GM23338 (cell line): ENCODE measurements around the gene ENTPD3.

Source experiments
- CREB1 ChIP-seq: fragments of 250-450 bp; sonication (Bioruptor Pico); IDR thresholded peaks from 2 replicates; pipeline ENCODE4 v1.5.0; 2020; ENCODE audit warnings: low read depth, mild to moderate bottlenecking, moderate library complexity
- EZH2 ChIP-seq: fragments of 200-600 bp; sonication (generic); IDR thresholded peaks from one replicate; pipeline ENCODE4 v1.8.0; 2017; ENCODE audit warnings: antibody characterized with exemption, mild to moderate bottlenecking, low read depth; ENCODE audit not compliant: unreplicated experiment
- EZH2phosphoT487 ChIP-seq: fragments of 200-600 bp; sonication (generic); IDR thresholded peaks from one replicate; pipeline ENCODE4 v1.8.1; 2018; ENCODE audit warnings: antibody characterized with exemption; ENCODE audit not compliant: unreplicated experiment
- JUNB ChIP-seq: IDR thresholded peaks from one replicate; pipeline ENCODE4 v1.6.1; 2016; ENCODE audit warnings: antibody characterized with exemption; ENCODE audit not compliant: unreplicated experiment
- NANOG ChIP-seq: IDR thresholded peaks from 2 replicates; pipeline ENCODE4 v1.6.1; 2016; ENCODE audit warnings: antibody characterized with exemption, borderline replicate concordance
- POLR2AphosphoS5 ChIP-seq: IDR thresholded peaks from 2 replicates; pipeline ENCODE4 v1.6.1; 2016; ENCODE audit warnings: antibody characterized with exemption, low read depth
- STAT1 ChIP-seq: IDR thresholded peaks from one replicate; pipeline ENCODE4 v1.6.1; 2016; ENCODE audit warnings: antibody characterized with exemption; ENCODE audit not compliant: unreplicated experiment
- ZNF114 ChIP-seq: fragments of 250-450 bp; sonication (Bioruptor Pico); IDR thresholded peaks from 2 replicates; pipeline ENCODE4 v1.5.0; 2020; ENCODE audit warnings: mild to moderate bottlenecking, moderate library complexity
- ZNF331 ChIP-seq: fragments of 250-450 bp; sonication (Bioruptor Pico); IDR thresholded peaks from 2 replicates; pipeline ENCODE4 v1.5.0; 2020; ENCODE audit warnings: low read depth, mild to moderate bottlenecking, moderate library complexity
- TF ChIP-seq, protein P1 (sequence below), 2 experiments: fragments of 200-600 bp in 1 of 2; sonication (generic) in 1 of 2; conservative IDR thresholded peaks; 2 replicates each; pipeline versions ENCODE4 v1.5.1 to v1.6.1; 2016 to 2017; ENCODE audit warnings: antibody characterized with exemption in 2 of 2, low read depth in 2 of 2, mild to moderate bottlenecking in 2 of 2, moderate library complexity in 1 of 2
- TF ChIP-seq, protein P2 (sequence below): IDR thresholded peaks from one replicate; pipeline ENCODE4 v1.6.1; 2018; ENCODE audit warnings: antibody characterized with exemption; ENCODE audit not compliant: unreplicated experiment
- TF ChIP-seq, protein P3 (sequence below): IDR thresholded peaks from 2 replicates; pipeline ENCODE4 v1.6.1; 2016; ENCODE audit warnings: antibody characterized with exemption
- TF ChIP-seq, protein P4 (sequence below): fragments of 250-450 bp; sonication (Bioruptor Pico); IDR thresholded peaks from 2 replicates; pipeline ENCODE4 v1.5.0; 2020; ENCODE audit warnings: mild to moderate bottlenecking, moderate library complexity

DNA sequence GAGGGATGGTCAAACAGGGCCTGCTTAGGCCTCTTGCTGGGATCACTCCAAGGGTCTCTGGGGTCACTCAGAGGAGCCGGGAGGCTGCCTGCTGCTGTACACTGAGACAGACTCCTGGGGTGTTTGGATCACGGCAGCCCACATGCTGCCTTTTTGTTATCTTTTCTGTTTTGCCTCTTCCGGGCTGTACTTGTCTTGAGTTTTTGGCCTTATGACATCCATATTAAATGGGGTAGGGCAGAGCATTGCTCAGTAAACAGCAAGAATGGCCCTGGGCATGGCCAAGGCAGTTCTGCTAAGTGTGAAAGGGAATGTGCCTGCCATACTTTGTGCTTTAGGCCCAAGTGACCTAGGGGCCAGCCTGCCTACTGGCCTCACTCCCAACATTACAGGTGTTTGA, 771 bp upstream of the ENTPD3 start:
- TF ChIP-seq, protein P1, sequence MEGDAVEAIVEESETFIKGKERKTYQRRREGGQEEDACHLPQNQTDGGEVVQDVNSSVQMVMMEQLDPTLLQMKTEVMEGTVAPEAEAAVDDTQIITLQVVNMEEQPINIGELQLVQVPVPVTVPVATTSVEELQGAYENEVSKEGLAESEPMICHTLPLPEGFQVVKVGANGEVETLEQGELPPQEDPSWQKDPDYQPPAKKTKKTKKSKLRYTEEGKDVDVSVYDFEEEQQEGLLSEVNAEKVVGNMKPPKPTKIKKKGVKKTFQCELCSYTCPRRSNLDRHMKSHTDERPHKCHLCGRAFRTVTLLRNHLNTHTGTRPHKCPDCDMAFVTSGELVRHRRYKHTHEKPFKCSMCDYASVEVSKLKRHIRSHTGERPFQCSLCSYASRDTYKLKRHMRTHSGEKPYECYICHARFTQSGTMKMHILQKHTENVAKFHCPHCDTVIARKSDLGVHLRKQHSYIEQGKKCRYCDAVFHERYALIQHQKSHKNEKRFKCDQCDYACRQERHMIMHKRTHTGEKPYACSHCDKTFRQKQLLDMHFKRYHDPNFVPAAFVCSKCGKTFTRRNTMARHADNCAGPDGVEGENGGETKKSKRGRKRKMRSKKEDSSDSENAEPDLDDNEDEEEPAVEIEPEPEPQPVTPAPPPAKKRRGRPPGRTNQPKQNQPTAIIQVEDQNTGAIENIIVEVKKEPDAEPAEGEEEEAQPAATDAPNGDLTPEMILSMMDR (conservative IDR thresholded peaks at IDR 0.05; ENCODE audit: low read depth in 2 of 2), result no peak
- TF ChIP-seq EZH2 (no peak), NANOG (no peak), EZH2phosphoT487 (no peak), ZNF114 (no peak), STAT1 (no peak), CREB1 (no peak), POLR2AphosphoS5 (no peak), ZNF331 (no peak), JUNB (no peak)
- TF ChIP-seq, protein P2, sequence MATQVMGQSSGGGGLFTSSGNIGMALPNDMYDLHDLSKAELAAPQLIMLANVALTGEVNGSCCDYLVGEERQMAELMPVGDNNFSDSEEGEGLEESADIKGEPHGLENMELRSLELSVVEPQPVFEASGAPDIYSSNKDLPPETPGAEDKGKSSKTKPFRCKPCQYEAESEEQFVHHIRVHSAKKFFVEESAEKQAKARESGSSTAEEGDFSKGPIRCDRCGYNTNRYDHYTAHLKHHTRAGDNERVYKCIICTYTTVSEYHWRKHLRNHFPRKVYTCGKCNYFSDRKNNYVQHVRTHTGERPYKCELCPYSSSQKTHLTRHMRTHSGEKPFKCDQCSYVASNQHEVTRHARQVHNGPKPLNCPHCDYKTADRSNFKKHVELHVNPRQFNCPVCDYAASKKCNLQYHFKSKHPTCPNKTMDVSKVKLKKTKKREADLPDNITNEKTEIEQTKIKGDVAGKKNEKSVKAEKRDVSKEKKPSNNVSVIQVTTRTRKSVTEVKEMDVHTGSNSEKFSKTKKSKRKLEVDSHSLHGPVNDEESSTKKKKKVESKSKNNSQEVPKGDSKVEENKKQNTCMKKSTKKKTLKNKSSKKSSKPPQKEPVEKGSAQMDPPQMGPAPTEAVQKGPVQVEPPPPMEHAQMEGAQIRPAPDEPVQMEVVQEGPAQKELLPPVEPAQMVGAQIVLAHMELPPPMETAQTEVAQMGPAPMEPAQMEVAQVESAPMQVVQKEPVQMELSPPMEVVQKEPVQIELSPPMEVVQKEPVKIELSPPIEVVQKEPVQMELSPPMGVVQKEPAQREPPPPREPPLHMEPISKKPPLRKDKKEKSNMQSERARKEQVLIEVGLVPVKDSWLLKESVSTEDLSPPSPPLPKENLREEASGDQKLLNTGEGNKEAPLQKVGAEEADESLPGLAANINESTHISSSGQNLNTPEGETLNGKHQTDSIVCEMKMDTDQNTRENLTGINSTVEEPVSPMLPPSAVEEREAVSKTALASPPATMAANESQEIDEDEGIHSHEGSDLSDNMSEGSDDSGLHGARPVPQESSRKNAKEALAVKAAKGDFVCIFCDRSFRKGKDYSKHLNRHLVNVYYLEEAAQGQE, result no peak
- TF ChIP-seq, protein P3, sequence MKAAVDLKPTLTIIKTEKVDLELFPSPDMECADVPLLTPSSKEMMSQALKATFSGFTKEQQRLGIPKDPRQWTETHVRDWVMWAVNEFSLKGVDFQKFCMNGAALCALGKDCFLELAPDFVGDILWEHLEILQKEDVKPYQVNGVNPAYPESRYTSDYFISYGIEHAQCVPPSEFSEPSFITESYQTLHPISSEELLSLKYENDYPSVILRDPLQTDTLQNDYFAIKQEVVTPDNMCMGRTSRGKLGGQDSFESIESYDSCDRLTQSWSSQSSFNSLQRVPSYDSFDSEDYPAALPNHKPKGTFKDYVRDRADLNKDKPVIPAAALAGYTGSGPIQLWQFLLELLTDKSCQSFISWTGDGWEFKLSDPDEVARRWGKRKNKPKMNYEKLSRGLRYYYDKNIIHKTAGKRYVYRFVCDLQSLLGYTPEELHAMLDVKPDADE, result no peak
- TF ChIP-seq, protein P4, sequence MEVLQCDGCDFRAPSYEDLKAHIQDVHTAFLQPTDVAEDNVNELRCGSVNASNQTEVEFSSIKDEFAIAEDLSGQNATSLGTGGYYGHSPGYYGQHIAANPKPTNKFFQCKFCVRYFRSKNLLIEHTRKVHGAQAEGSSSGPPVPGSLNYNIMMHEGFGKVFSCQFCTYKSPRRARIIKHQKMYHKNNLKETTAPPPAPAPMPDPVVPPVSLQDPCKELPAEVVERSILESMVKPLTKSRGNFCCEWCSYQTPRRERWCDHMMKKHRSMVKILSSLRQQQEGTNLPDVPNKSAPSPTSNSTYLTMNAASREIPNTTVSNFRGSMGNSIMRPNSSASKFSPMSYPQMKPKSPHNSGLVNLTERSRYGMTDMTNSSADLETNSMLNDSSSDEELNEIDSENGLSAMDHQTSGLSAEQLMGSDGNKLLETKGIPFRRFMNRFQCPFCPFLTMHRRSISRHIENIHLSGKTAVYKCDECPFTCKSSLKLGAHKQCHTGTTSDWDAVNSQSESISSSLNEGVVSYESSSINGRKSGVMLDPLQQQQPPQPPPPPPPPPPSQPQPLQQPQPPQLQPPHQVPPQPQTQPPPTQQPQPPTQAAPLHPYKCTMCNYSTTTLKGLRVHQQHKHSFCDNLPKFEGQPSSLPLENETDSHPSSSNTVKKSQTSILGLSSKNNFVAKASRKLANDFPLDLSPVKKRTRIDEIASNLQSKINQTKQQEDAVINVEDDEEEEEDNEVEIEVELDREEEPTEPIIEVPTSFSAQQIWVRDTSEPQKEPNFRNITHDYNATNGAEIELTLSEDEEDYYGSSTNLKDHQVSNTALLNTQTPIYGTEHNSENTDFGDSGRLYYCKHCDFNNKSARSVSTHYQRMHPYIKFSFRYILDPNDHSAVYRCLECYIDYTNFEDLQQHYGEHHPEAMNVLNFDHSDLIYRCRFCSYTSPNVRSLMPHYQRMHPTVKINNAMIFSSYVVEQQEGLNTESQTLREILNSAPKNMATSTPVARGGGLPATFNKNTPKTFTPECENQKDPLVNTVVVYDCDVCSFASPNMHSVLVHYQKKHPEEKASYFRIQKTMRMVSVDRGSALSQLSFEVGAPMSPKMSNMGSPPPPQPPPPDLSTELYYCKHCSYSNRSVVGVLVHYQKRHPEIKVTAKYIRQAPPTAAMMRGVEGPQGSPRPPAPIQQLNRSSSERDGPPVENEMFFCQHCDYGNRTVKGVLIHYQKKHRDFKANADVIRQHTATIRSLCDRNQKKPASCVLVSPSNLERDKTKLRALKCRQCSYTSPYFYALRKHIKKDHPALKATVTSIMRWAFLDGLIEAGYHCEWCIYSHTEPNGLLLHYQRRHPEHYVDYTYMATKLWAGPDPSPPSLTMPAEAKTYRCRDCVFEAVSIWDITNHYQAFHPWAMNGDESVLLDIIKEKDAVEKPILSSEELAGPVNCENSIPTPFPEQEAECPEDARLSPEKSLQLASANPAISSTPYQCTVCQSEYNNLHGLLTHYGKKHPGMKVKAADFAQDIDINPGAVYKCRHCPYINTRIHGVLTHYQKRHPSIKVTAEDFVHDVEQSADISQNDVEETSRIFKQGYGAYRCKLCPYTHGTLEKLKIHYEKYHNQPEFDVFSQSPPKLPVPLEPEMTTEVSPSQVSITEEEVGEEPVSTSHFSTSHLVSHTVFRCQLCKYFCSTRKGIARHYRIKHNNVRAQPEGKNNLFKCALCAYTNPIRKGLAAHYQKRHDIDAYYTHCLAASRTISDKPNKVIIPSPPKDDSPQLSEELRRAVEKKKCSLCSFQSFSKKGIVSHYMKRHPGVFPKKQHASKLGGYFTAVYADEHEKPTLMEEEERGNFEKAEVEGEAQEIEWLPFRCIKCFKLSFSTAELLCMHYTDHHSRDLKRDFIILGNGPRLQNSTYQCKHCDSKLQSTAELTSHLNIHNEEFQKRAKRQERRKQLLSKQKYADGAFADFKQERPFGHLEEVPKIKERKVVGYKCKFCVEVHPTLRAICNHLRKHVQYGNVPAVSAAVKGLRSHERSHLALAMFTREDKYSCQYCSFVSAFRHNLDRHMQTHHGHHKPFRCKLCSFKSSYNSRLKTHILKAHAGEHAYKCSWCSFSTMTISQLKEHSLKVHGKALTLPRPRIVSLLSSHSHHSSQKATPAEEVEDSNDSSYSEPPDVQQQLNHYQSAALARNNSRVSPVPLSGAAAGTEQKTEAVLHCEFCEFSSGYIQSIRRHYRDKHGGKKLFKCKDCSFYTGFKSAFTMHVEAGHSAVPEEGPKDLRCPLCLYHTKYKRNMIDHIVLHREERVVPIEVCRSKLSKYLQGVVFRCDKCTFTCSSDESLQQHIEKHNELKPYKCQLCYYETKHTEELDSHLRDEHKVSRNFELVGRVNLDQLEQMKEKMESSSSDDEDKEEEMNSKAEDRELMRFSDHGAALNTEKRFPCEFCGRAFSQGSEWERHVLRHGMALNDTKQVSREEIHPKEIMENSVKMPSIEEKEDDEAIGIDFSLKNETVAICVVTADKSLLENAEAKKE (CRISPR knock-in tag), result no peak
